ENCODE results near the gene SRSF8.

The SRSF8 gene

DNA sequence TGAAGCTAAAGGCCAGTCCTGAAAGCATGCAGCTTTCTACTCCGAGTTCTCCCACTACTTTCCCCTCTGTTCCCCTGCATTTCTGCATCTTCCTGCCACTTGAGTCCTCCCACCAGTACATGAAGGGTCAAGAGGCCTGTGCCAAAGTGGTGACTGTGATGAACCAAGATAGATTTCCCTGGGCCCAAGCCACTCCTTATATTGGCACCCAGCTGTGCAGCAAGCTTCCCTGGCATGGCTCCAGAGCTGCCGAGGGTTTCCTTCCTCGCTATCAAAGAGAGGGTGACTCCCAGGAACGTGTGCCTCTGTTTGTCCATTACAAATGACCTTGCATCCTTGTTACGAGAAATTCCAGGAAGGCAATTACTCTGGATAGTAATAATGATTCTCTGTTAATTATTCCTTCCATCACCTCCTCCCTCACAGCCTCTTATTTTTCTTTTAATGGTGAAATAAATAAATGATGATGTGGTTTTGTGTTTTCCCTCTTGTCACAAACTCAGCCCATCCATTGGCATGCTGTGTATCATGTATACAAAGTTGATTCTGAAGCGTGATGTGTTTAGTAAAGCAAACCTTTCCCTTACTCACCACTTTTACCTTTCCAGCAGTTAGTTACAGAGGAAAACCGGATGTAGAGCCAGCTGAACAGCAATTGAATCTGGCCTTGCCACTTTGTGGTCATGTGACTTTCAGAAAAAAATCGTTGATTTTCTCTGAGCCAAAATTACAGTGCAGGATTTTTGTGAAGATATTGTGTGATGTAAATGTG lies 8.3 kb downstream of the SRSF8 start:
- H2BK5ac ChIP-seq (ENCODE audit: low read depth, low read length, poor library complexity) = no peak overlapping the region
- H3K36me3 ChIP-seq (ENCODE audit: control insufficient read depth in 1 of 2, insufficient read depth in 2 of 2, low read length in 2 of 2) = no peaks in the 10 kb centered on the region
- no peaks in the 10 kb centered on the region for H3K27me3 ChIP-seq (ENCODE audit: insufficient read depth, low read length)
- H2AK5ac ChIP-seq (ENCODE audit: low read length) = no peak overlapping the region
- no peak overlapping the region for H3K4me3 ChIP-seq (ENCODE audit: low read depth, low read length)
- no peak overlapping the region for H3K9ac ChIP-seq (ENCODE audit: low read length)
- H2BK12ac ChIP-seq (ENCODE audit: low read length) = no peak overlapping the region
- H3K4me1 ChIP-seq (ENCODE audit: control insufficient read depth in 1 of 2, insufficient read depth in 2 of 2, low read length in 2 of 2) = no peaks in the 10 kb centered on the region
- H3K4me2 ChIP-seq (ENCODE audit: low read length) = no peak overlapping the region
- H3K79me1 ChIP-seq (ENCODE audit: low read length) = no peaks in the 10 kb centered on the region
- no peak overlapping the region for H3K27ac ChIP-seq (ENCODE audit: low read depth, low read length)
- no peak overlapping the region for H2BK120ac ChIP-seq (ENCODE audit: insufficient read depth, low read length, poor library complexity)
- no peak overlapping the region for H2AFZ ChIP-seq (ENCODE audit: insufficient read depth, low read length, poor library complexity)
- H3K4ac ChIP-seq (ENCODE audit: low read depth, low read length) = no peak overlapping the region
- no CpG with 5 or more reads among the region's 8 CpGs for WGBS (ENCODE audit: extremely low coverage, insufficient coverage, insufficient read length)
- H3K18ac ChIP-seq (ENCODE audit: low read length) = no peak overlapping the region
- H3K79me2 ChIP-seq (ENCODE audit: control insufficient read depth, insufficient read depth, low read length, poor library complexity) = no peaks in the 10 kb centered on the region
- no peak overlapping the region for H4K12ac ChIP-seq (ENCODE audit: low read depth, low read length)
- no peak for DNase-seq
- H3K23ac ChIP-seq (ENCODE audit: low read length) = no peak overlapping the region
- H3K9me3 ChIP-seq (ENCODE audit: insufficient read depth, low read depth, low read length) = no peaks in the 10 kb centered on the region
- H3K14ac ChIP-seq (ENCODE audit: low read length) = no peak overlapping the region
- no peak overlapping the region for H4K91ac ChIP-seq (ENCODE audit: low read depth, low read length)
- no peak overlapping the region for H4K8ac ChIP-seq (ENCODE audit: low read depth, low read length)

GRCh38 chr11:95076416-95076815 lies 9.7 kb downstream of the SRSF8 start:
- Histone ChIP-seq H3K79me1 (ENCODE audit: low read length) (no peaks in the 10 kb centered on the region), H2BK5ac (ENCODE audit: low read depth, low read length, poor library complexity) (no peak overlapping the region), H4K91ac (ENCODE audit: low read depth, low read length) (no peak overlapping the region), H2BK12ac (ENCODE audit: low read length) (no peak overlapping the region), H4K8ac (ENCODE audit: low read depth, low read length) (no peak overlapping the region), H3K9me3 (ENCODE audit: insufficient read depth, low read depth, low read length) (no peaks in the 10 kb centered on the region), H3K23ac (ENCODE audit: low read length) (no peak overlapping the region), H3K4ac (ENCODE audit: low read depth, low read length) (no peak overlapping the region), H3K36me3 (ENCODE audit: control insufficient read depth in 1 of 2, insufficient read depth in 2 of 2, low read length in 2 of 2) (no peaks in the 10 kb centered on the region), H3K27ac (ENCODE audit: low read depth, low read length) (no peak overlapping the region), H3K27me3 (ENCODE audit: insufficient read depth, low read length) (no peaks in the 10 kb centered on the region), H3K9ac (ENCODE audit: low read length) (no peak overlapping the region), H3K79me2 (ENCODE audit: control insufficient read depth, insufficient read depth, low read length, poor library complexity) (no peaks in the 10 kb centered on the region), H2AFZ (ENCODE audit: insufficient read depth, low read length, poor library complexity) (no peak overlapping the region), H3K4me1 (ENCODE audit: control insufficient read depth in 1 of 2, insufficient read depth in 2 of 2, low read length in 2 of 2) (peaks cover 0 to 5% of the 10 kb centered on the region in 2 experiments), H3K18ac (ENCODE audit: low read length) (no peak overlapping the region), H2BK120ac (ENCODE audit: insufficient read depth, low read length, poor library complexity) (no peak overlapping the region), H2AK5ac (ENCODE audit: low read length) (no peak overlapping the region), H3K14ac (ENCODE audit: low read length) (no peak overlapping the region), H4K12ac (ENCODE audit: low read depth, low read length) (no peak overlapping the region), H3K4me3 (ENCODE audit: low read depth, low read length) (no peak overlapping the region), H3K4me2 (ENCODE audit: low read length) (no peak overlapping the region)
- WGBS (ENCODE audit: extremely low coverage, insufficient coverage, insufficient read length) = no CpG with 5 or more reads among the region's 1 CpG
- no peak for DNase-seq

DNA sequence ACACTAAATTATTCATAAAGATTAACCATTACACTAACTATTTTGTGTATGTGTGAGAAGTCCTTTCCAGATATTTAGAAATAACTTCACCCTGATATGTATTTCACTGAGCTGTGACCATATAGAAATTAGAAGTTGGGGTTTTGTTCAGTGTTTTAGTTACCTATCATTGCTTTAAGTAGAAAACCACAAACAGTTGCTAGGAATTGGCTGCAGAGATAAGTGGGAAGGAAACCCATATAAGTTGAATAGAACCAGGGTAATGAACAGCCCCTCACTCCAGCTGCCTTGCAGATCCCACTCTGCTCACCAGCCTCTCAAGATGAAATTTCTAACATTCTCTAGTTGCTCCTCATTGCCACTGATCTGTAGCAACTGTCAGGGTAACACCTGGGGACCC lies 10.3 kb downstream of the SRSF8 start:
- no peak overlapping the region for H2AK5ac ChIP-seq (ENCODE audit: low read length)
- no peak overlapping the region for H3K4ac ChIP-seq (ENCODE audit: low read depth, low read length)
- H2BK5ac ChIP-seq (ENCODE audit: low read depth, low read length, poor library complexity) = no peak overlapping the region
- no peak overlapping the region for H2AFZ ChIP-seq (ENCODE audit: insufficient read depth, low read length, poor library complexity)
- no peak overlapping the region for H3K14ac ChIP-seq (ENCODE audit: low read length)
- no peak overlapping the region for H3K18ac ChIP-seq (ENCODE audit: low read length)
- no peak overlapping the region for H4K12ac ChIP-seq (ENCODE audit: low read depth, low read length)
- no peak overlapping the region for H3K9ac ChIP-seq (ENCODE audit: low read length)
- H4K91ac ChIP-seq (ENCODE audit: low read depth, low read length) = no peak overlapping the region
- no peaks in the 10 kb centered on the region for H3K9me3 ChIP-seq (ENCODE audit: insufficient read depth, low read depth, low read length)
- no peak overlapping the region for H2BK120ac ChIP-seq (ENCODE audit: insufficient read depth, low read length, poor library complexity)
- peaks cover 4 to 8% of the 10 kb centered on the region in 2 experiments for H3K4me1 ChIP-seq (ENCODE audit: control insufficient read depth in 1 of 2, insufficient read depth in 2 of 2, low read length in 2 of 2)
- no peaks in the 10 kb centered on the region for H3K79me2 ChIP-seq (ENCODE audit: control insufficient read depth, insufficient read depth, low read length, poor library complexity)
- H3K27me3 ChIP-seq (ENCODE audit: insufficient read depth, low read length) = no peaks in the 10 kb centered on the region
- no peak overlapping the region for H3K4me3 ChIP-seq (ENCODE audit: low read depth, low read length)
- no peak overlapping the region for H2BK12ac ChIP-seq (ENCODE audit: low read length)
- H3K27ac ChIP-seq (ENCODE audit: low read depth, low read length) = no peak overlapping the region
- H4K8ac ChIP-seq (ENCODE audit: low read depth, low read length) = no peak overlapping the region
- H3K4me2 ChIP-seq (ENCODE audit: low read length) = no peak overlapping the region
- no peak overlapping the region for H3K23ac ChIP-seq (ENCODE audit: low read length)
- DNase-seq = no peak
- peaks cover 2% of the 10 kb centered on the region for H3K79me1 ChIP-seq (ENCODE audit: low read length)
- H3K36me3 ChIP-seq (ENCODE audit: control insufficient read depth in 1 of 2, insufficient read depth in 2 of 2, low read length in 2 of 2) = no peaks in the 10 kb centered on the region

- H3K4ac ChIP-seq (ENCODE audit: low read depth, low read length) = no peak overlapping the region
- no peak overlapping the region for H3K4me2 ChIP-seq (ENCODE audit: low read length)
- no peak overlapping the region for H2BK12ac ChIP-seq (ENCODE audit: low read length)
- H2AK5ac ChIP-seq (ENCODE audit: low read length) = no peak overlapping the region
- WGBS (ENCODE audit: extremely low coverage, insufficient coverage, insufficient read length) = no CpG with 5 or more reads among the region's 1 CpG
- no peak overlapping the region for H3K4me3 ChIP-seq (ENCODE audit: low read depth, low read length)
- no peak overlapping the region for H3K27ac ChIP-seq (ENCODE audit: low read depth, low read length)
- no peak overlapping the region for H2BK120ac ChIP-seq (ENCODE audit: insufficient read depth, low read length, poor library complexity)
- no peaks in the 10 kb centered on the region for H3K27me3 ChIP-seq (ENCODE audit: insufficient read depth, low read length)
- no peak overlapping the region for H4K12ac ChIP-seq (ENCODE audit: low read depth, low read length)
- H3K9ac ChIP-seq (ENCODE audit: low read length) = no peak overlapping the region
- no peak overlapping the region for H3K14ac ChIP-seq (ENCODE audit: low read length)
- H3K79me2 ChIP-seq (ENCODE audit: control insufficient read depth, insufficient read depth, low read length, poor library complexity) = no peaks in the 10 kb centered on the region
- H3K79me1 ChIP-seq (ENCODE audit: low read length) = peaks cover 2% of the 10 kb centered on the region
- H4K8ac ChIP-seq (ENCODE audit: low read depth, low read length) = no peak overlapping the region
- H3K23ac ChIP-seq (ENCODE audit: low read length) = no peak overlapping the region
- H2AFZ ChIP-seq (ENCODE audit: insufficient read depth, low read length, poor library complexity) = no peak overlapping the region
- no peaks in the 10 kb centered on the region for H3K36me3 ChIP-seq (ENCODE audit: control insufficient read depth in 1 of 2, insufficient read depth in 2 of 2, low read length in 2 of 2)
- H4K91ac ChIP-seq (ENCODE audit: low read depth, low read length) = no peak overlapping the region
- H2BK5ac ChIP-seq (ENCODE audit: low read depth, low read length, poor library complexity) = no peak overlapping the region
- peaks cover 4 to 8% of the 10 kb centered on the region in 2 experiments for H3K4me1 ChIP-seq (ENCODE audit: control insufficient read depth in 1 of 2, insufficient read depth in 2 of 2, low read length in 2 of 2)
- no peaks in the 10 kb centered on the region for H3K9me3 ChIP-seq (ENCODE audit: insufficient read depth, low read depth, low read length)
- DNase-seq = no peak
- no peak overlapping the region for H3K18ac ChIP-seq (ENCODE audit: low read length)
Measured at GRCh38 chr11:95078526-95078925, 11.8 kb downstream of the SRSF8 start.

Measured in trophoblast cell (in vitro differentiated cells and primary cell).